GM12878 (cell line): ENCODE data around the gene METAP2.

Experiments
- CBFB ChIP-seq: IDR thresholded peaks from 2 replicates; pipeline ENCODE4 v1.6.1; 2016; ENCODE audit warnings: antibody characterized with exemption, low read depth
- CTCF ChIP-seq, 3 experiments: IDR thresholded peaks in 2 of 3; conservative IDR thresholded peaks in 1 of 3; 2 replicates each; pipeline ENCODE4 v1.5.1; 2011; ENCODE audit warnings: low read depth in 3 of 3, low read length in 3 of 3, mild to moderate bottlenecking in 3 of 3, control low read depth in 2 of 3, moderate library complexity in 2 of 3, inconsistent platforms in 1 of 3, mixed read lengths in 1 of 3; ENCODE audit not compliant: control insufficient read depth in 2 of 3, insufficient read depth in 1 of 3; ENCODE audit errors: extremely low read depth in 1 of 3
- EZH2 ChIP-seq: IDR thresholded peaks from 2 replicates; pipeline ENCODE4 v1.6.1; 2012; ENCODE audit warnings: low read depth, mild to moderate bottlenecking, control low read depth, inconsistent platforms, low read length, borderline replicate concordance; ENCODE audit not compliant: control insufficient read depth
- GABPA ChIP-seq: IDR thresholded peaks from 2 replicates; pipeline ENCODE4 v1.6.1; 2014; ENCODE audit warnings: antibody characterized with exemption, low read depth, mild to moderate bottlenecking, inconsistent platforms
- JUND ChIP-seq: IDR thresholded peaks from 2 replicates; pipeline ENCODE4 v1.6.1; 2012; ENCODE audit warnings: low read depth, mild to moderate bottlenecking, low read length, improper control_type of control experiment, moderate library complexity
- NR2C2 ChIP-seq: IDR thresholded peaks from 2 replicates; pipeline ENCODE4 v1.6.1; 2011; ENCODE audit warnings: borderline replicate concordance, low read depth; ENCODE audit not compliant: control insufficient read depth, insufficient read length
- PAX5 ChIP-seq: IDR thresholded peaks from 2 replicates; pipeline ENCODE4 v1.6.1; 2011; ENCODE audit warnings: low read depth, low read length, borderline replicate concordance
- POLR2A ChIP-seq: IDR thresholded peaks from 2 replicates; pipeline ENCODE4 v1.6.1; 2011; ENCODE audit warnings: low read depth, mild to moderate bottlenecking, low read length
- SUPT20H ChIP-seq: IDR thresholded peaks from 2 replicates; pipeline ENCODE4 v1.6.1; 2011; ENCODE audit warnings: low read depth, mild to moderate bottlenecking, low read length, moderate library complexity, borderline replicate concordance; ENCODE audit not compliant: control insufficient read depth

GRCh38 chr12:95548539-95549391 lies 74.8 kb downstream of the METAP2 start:
- TF ChIP-seq GABPA (no peak), CTCF (IDR thresholded peaks at IDR 0.05 in 2 of 3, conservative IDR thresholded peaks at IDR 0.05 in 1 of 3; ENCODE audit: control insufficient read depth in 2 of 3, extremely low read depth in 1 of 3, insufficient read depth in 1 of 3, low read depth in 3 of 3, low read length in 3 of 3) (no peak), CBFB (no peak), POLR2A (peak; percentile 30; the same call in 1 of the 2 replicates), SUPT20H (no peak), JUND (no peak), EZH2 (no peak), NR2C2 (no peak), PAX5 (no peak)
